ENCODE data around the gene HCFC1R1.

DNA sequence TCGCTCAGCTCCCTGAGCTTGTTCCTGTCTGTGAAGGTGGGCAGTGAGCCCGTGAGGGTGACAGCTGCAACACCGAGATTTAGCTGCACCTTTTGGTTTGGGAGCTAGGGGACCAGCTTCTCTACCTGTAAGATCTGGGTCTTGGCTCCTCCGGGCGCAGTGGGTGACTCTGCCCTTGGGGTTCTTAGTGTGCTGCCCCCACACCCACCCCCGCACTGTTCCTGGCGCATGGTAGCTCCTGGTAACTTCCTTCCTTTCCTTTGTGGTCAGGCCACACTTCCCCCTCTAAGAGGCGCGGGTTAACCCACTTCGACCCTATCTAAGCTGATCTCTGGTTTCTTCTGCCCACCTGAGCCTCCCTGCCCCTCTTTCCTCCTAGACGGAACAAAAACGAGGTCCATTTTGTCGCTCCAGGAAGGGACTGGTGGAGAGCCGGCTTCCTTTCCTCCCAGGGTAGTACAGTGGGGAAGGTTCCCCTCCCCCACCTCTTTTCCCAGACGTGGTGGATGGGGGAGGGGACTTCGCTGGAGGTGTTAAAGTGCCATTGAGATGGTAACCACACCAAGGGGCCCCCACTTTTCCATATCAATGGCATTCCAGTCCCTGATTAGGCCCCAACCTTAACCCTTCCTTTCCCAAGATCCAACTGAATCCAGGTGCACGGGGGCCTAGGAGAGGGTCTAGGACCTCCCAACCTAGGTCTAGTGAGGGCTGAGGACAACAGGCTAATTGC lies 15.6 kb downstream of the HCFC1R1 start:
- TF ChIP-seq, protein P1, sequence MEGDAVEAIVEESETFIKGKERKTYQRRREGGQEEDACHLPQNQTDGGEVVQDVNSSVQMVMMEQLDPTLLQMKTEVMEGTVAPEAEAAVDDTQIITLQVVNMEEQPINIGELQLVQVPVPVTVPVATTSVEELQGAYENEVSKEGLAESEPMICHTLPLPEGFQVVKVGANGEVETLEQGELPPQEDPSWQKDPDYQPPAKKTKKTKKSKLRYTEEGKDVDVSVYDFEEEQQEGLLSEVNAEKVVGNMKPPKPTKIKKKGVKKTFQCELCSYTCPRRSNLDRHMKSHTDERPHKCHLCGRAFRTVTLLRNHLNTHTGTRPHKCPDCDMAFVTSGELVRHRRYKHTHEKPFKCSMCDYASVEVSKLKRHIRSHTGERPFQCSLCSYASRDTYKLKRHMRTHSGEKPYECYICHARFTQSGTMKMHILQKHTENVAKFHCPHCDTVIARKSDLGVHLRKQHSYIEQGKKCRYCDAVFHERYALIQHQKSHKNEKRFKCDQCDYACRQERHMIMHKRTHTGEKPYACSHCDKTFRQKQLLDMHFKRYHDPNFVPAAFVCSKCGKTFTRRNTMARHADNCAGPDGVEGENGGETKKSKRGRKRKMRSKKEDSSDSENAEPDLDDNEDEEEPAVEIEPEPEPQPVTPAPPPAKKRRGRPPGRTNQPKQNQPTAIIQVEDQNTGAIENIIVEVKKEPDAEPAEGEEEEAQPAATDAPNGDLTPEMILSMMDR (IDR thresholded peaks at IDR 0.05; ENCODE audit: poor library complexity, severe bottlenecking), result no peak
- TF ChIP-seq POLR2AphosphoS5 (IDR thresholded peaks at IDR 0.05) (no peak), RAD21 (conservative IDR thresholded peaks at IDR 0.05) (no peak), EP300 (conservative IDR thresholded peaks at IDR 0.05; ENCODE audit: poor library complexity, severe bottlenecking) (no peak), EZH2 (IDR thresholded peaks at IDR 0.05; ENCODE audit: borderline replicate concordance, insufficient read depth, low read length, poor library complexity, severe bottlenecking) (no peak)
- TF ChIP-seq, protein P2, sequence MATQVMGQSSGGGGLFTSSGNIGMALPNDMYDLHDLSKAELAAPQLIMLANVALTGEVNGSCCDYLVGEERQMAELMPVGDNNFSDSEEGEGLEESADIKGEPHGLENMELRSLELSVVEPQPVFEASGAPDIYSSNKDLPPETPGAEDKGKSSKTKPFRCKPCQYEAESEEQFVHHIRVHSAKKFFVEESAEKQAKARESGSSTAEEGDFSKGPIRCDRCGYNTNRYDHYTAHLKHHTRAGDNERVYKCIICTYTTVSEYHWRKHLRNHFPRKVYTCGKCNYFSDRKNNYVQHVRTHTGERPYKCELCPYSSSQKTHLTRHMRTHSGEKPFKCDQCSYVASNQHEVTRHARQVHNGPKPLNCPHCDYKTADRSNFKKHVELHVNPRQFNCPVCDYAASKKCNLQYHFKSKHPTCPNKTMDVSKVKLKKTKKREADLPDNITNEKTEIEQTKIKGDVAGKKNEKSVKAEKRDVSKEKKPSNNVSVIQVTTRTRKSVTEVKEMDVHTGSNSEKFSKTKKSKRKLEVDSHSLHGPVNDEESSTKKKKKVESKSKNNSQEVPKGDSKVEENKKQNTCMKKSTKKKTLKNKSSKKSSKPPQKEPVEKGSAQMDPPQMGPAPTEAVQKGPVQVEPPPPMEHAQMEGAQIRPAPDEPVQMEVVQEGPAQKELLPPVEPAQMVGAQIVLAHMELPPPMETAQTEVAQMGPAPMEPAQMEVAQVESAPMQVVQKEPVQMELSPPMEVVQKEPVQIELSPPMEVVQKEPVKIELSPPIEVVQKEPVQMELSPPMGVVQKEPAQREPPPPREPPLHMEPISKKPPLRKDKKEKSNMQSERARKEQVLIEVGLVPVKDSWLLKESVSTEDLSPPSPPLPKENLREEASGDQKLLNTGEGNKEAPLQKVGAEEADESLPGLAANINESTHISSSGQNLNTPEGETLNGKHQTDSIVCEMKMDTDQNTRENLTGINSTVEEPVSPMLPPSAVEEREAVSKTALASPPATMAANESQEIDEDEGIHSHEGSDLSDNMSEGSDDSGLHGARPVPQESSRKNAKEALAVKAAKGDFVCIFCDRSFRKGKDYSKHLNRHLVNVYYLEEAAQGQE (IDR thresholded peaks at IDR 0.05; ENCODE audit: borderline replicate concordance), result no peak
